HUES6 (cell line): ENCODE data around the gene APOC3.

Source experiments
- H3K27ac ChIP-seq: 2 replicates; pipeline ENCODE4 v1.7.0; 2013; ENCODE audit warnings: low read depth, mild to moderate bottlenecking, low read length, inconsistent platforms
- H3K27me3 ChIP-seq: 2 replicates; pipeline ENCODE4 v1.6.1; 2013; ENCODE audit warnings: low read length; ENCODE audit not compliant: control insufficient read depth, insufficient read depth
- H3K36me3 ChIP-seq: 2 replicates; pipeline ENCODE4 v1.6.1; 2013; ENCODE audit warnings: low read length; ENCODE audit not compliant: control insufficient read depth, insufficient read depth
- H3K4me1 ChIP-seq: 2 replicates; pipeline ENCODE4 v1.6.1; 2013; ENCODE audit warnings: low read length; ENCODE audit not compliant: control insufficient read depth, insufficient read depth
- H3K4me3 ChIP-seq: 2 replicates; pipeline ENCODE4 v1.5.1; 2013; ENCODE audit warnings: low read depth, low read length
- H3K9ac ChIP-seq: one replicate; pipeline ENCODE4 v1.6.1; 2013; ENCODE audit warnings: mild to moderate bottlenecking, low read length
- H3K9me3 ChIP-seq: 2 replicates; pipeline ENCODE4 v1.6.1; 2013; ENCODE audit warnings: low read depth, low read length; ENCODE audit not compliant: control insufficient read depth, insufficient read depth

Gene APOC3

GRCh38 chr11:116853461-116854073 lies 23.9 kb downstream of the APOC3 start:
- Histone ChIP-seq H3K4me3 (no peak overlapping the region), H3K9ac (no peak overlapping the region), H3K27ac (no peak overlapping the region), H3K4me1 (no peaks in the 10 kb centered on the region), H3K27me3 (no peaks in the 10 kb centered on the region), H3K36me3 (peaks cover 65% of the 10 kb centered on the region), H3K9me3 (no peaks in the 10 kb centered on the region)

- Histone ChIP-seq H3K9me3 (no peaks in the 10 kb centered on the region), H3K36me3 (peaks cover 64% of the 10 kb centered on the region), H3K4me1 (no peaks in the 10 kb centered on the region), H3K27ac (no peak overlapping the region), H3K4me3 (no peak overlapping the region), H3K9ac (no peak overlapping the region), H3K27me3 (no peaks in the 10 kb centered on the region)
Measured at GRCh38 chr11:116855413-116855812, 25.7 kb downstream of the APOC3 start.

GRCh38 chr11:116856423-116856822 lies 26.7 kb downstream of the APOC3 start:
- no peaks in the 10 kb centered on the region for H3K9me3 ChIP-seq
- H3K36me3 ChIP-seq, result peaks cover 74% of the 10 kb centered on the region
- H3K27me3 ChIP-seq, result no peaks in the 10 kb centered on the region
- H3K27ac ChIP-seq, result no peak overlapping the region
- no peak overlapping the region for H3K9ac ChIP-seq
- no peaks in the 10 kb centered on the region for H3K4me1 ChIP-seq
- no peak overlapping the region for H3K4me3 ChIP-seq

GRCh38 chr11:116857316-116857715 lies 27.6 kb downstream of the APOC3 start:
- Histone ChIP-seq H3K36me3 (peaks cover 83% of the 10 kb centered on the region), H3K9me3 (no peaks in the 10 kb centered on the region), H3K4me1 (no peaks in the 10 kb centered on the region), H3K4me3 (no peak overlapping the region), H3K9ac (no peak overlapping the region), H3K27me3 (no peaks in the 10 kb centered on the region), H3K27ac (no peak overlapping the region)

GRCh38 chr11:116857936-116858335 lies 28.2 kb downstream of the APOC3 start:
- Histone ChIP-seq H3K9me3 (no peaks in the 10 kb centered on the region), H3K9ac (peak overlapping the region; percentile 26), H3K27me3 (no peaks in the 10 kb centered on the region), H3K36me3 (peaks cover 83% of the 10 kb centered on the region), H3K4me3 (no peak overlapping the region), H3K4me1 (no peaks in the 10 kb centered on the region), H3K27ac (no peak overlapping the region)

- no peaks in the 10 kb centered on the region for H3K4me1 ChIP-seq
- H3K36me3 ChIP-seq, result peaks cover 86% of the 10 kb centered on the region
- H3K9ac ChIP-seq, result no peak overlapping the region
- H3K27me3 ChIP-seq, result no peaks in the 10 kb centered on the region
- no peak overlapping the region for H3K4me3 ChIP-seq
- no peaks in the 10 kb centered on the region for H3K9me3 ChIP-seq
- H3K27ac ChIP-seq, result no peak overlapping the region
Measured at GRCh38 chr11:116859175-116859574, 29.5 kb downstream of the APOC3 start.

- Histone ChIP-seq H3K4me3 (no peak overlapping the region), H3K9ac (no peak overlapping the region), H3K4me1 (no peaks in the 10 kb centered on the region), H3K9me3 (no peaks in the 10 kb centered on the region), H3K36me3 (peaks cover 87% of the 10 kb centered on the region), H3K27ac (no peak overlapping the region), H3K27me3 (no peaks in the 10 kb centered on the region)
Measured at GRCh38 chr11:116860303-116860702, 30.6 kb downstream of the APOC3 start.

GRCh38 chr11:116861539-116861938 lies 31.8 kb downstream of the APOC3 start:
- no peak overlapping the region for H3K9ac ChIP-seq
- H3K9me3 ChIP-seq, result no peaks in the 10 kb centered on the region
- H3K4me3 ChIP-seq, result no peak overlapping the region
- no peaks in the 10 kb centered on the region for H3K4me1 ChIP-seq
- H3K27me3 ChIP-seq, result no peaks in the 10 kb centered on the region
- no peak overlapping the region for H3K27ac ChIP-seq
- peaks cover 88% of the 10 kb centered on the region for H3K36me3 ChIP-seq

- Histone ChIP-seq H3K9me3 (no peaks in the 10 kb centered on the region), H3K4me1 (no peaks in the 10 kb centered on the region), H3K4me3 (no peak overlapping the region), H3K36me3 (peaks cover 88% of the 10 kb centered on the region), H3K9ac (no peak overlapping the region), H3K27ac (no peak overlapping the region), H3K27me3 (no peaks in the 10 kb centered on the region)
Measured at GRCh38 chr11:116862185-116862584, 32.5 kb downstream of the APOC3 start.

- Histone ChIP-seq H3K36me3 (peaks cover 88% of the 10 kb centered on the region), H3K9me3 (no peaks in the 10 kb centered on the region), H3K27me3 (no peaks in the 10 kb centered on the region), H3K4me3 (no peak overlapping the region), H3K9ac (no peak overlapping the region), H3K4me1 (no peaks in the 10 kb centered on the region), H3K27ac (no peak overlapping the region)
Measured at GRCh38 chr11:116862951-116863350, 33.2 kb downstream of the APOC3 start.

- H3K9ac ChIP-seq, result no peak overlapping the region
- H3K36me3 ChIP-seq, result peaks cover 88% of the 10 kb centered on the region
- no peaks in the 10 kb centered on the region for H3K27me3 ChIP-seq
- no peaks in the 10 kb centered on the region for H3K9me3 ChIP-seq
- no peak overlapping the region for H3K4me3 ChIP-seq
- H3K4me1 ChIP-seq, result no peaks in the 10 kb centered on the region
- H3K27ac ChIP-seq, result no peak overlapping the region
Measured at GRCh38 chr11:116864531-116864930, 34.8 kb downstream of the APOC3 start.

- Histone ChIP-seq H3K4me1 (no peaks in the 10 kb centered on the region), H3K9me3 (no peaks in the 10 kb centered on the region), H3K27ac (no peak overlapping the region), H3K4me3 (no peak overlapping the region), H3K9ac (no peak overlapping the region), H3K27me3 (no peaks in the 10 kb centered on the region), H3K36me3 (peaks cover 91% of the 10 kb centered on the region)
Measured at GRCh38 chr11:116865696-116866095, 36.0 kb downstream of the APOC3 start.
